Keratinocyte (primary cell): ENCODE data around the gene RHNO1. TPM values are rescaled to one million over a fixed set of nuclear protein-coding genes. Genes with fewer than 3 reads are reported as not detected.

Experiments
- DNase-seq: peaks from one replicate; pipeline ENCODE4 v3.0.0-alpha.2; 2011; ENCODE audit warnings: low read depth, missing footprints, low spot score
- FAIRE-seq: peaks from 2 replicates; lab custom pipeline; 2011; peaks lifted over from hg19 to GRCh38; lab: Jason Lieb, UNC
- H2AFZ ChIP-seq: 2 replicates; pipeline ENCODE4 v1.6.0; 2012; ENCODE audit warnings: low read length, control low read depth, inconsistent platforms; ENCODE audit not compliant: control insufficient read depth
- H3K27ac ChIP-seq: 2 replicates; pipeline ENCODE4 v1.5.1; 2011; ENCODE audit warnings: low read length; ENCODE audit not compliant: control insufficient read depth, insufficient read depth
- H3K27me3 ChIP-seq: 3 replicates; pipeline ENCODE4 v1.6.0; 2011; ENCODE audit warnings: low read length; ENCODE audit not compliant: control insufficient read depth, insufficient read depth; ENCODE audit errors: extremely low read depth
- H3K36me3 ChIP-seq, 2 experiments: 2 replicates in 1 of 2; 3 replicates in 1 of 2; pipeline ENCODE4 v1.5.1; 2011; ENCODE audit warnings: low read length in 2 of 2, mild to moderate bottlenecking in 1 of 2; ENCODE audit not compliant: control insufficient read depth in 2 of 2, insufficient read depth in 2 of 2; ENCODE audit errors: extremely low read depth in 1 of 2
- H3K4me1 ChIP-seq: 3 replicates; pipeline ENCODE4 v1.5.1; 2011; ENCODE audit warnings: low read length; ENCODE audit not compliant: control insufficient read depth, insufficient read depth; ENCODE audit errors: extremely low read depth
- H3K4me2 ChIP-seq: 3 replicates; pipeline ENCODE4 v1.6.0; 2011; ENCODE audit warnings: low read depth, low read length; ENCODE audit not compliant: control insufficient read depth, insufficient read depth; ENCODE audit errors: extremely low read depth
- H3K4me3 ChIP-seq, 3 experiments: fragments of 200-600 bp in 1 of 3; sonication (generic) in 1 of 3; 2 replicates in 2 of 3; 3 replicates in 1 of 3; pipeline ENCODE4 v1.5.1; 2011 to 2016; ENCODE audit warnings: low read length in 3 of 3, mild to moderate bottlenecking in 3 of 3, control low read depth in 2 of 3, inconsistent platforms in 1 of 3, low read depth in 1 of 3, mixed read lengths in 1 of 3, mixed run types in 1 of 3, moderate library complexity in 1 of 3; ENCODE audit not compliant: control insufficient read depth in 2 of 3, insufficient read depth in 2 of 3; ENCODE audit errors: extremely low read depth in 1 of 3
- H3K79me2 ChIP-seq: 2 replicates; pipeline ENCODE4 v1.6.0; 2012; ENCODE audit warnings: low read length; ENCODE audit not compliant: control insufficient read depth, insufficient read depth
- H3K9ac ChIP-seq: 3 replicates; pipeline ENCODE4 v1.6.0; 2011; ENCODE audit warnings: low read length; ENCODE audit not compliant: control insufficient read depth, insufficient read depth; ENCODE audit errors: extremely low read depth
- H3K9me1 ChIP-seq: 3 replicates; pipeline ENCODE4 v1.6.0; 2011; ENCODE audit warnings: low read length; ENCODE audit not compliant: control insufficient read depth, insufficient read depth; ENCODE audit errors: extremely low read depth
- H3K9me3 ChIP-seq: 2 replicates; pipeline ENCODE4 v1.5.1; 2012; ENCODE audit warnings: low read depth, low read length; ENCODE audit not compliant: control insufficient read depth
- H4K20me1 ChIP-seq: 3 replicates; pipeline ENCODE4 v1.6.0; 2011; ENCODE audit warnings: low read length; ENCODE audit not compliant: control insufficient read depth, insufficient read depth; ENCODE audit errors: extremely low read depth
- EZH2 ChIP-seq: IDR thresholded peaks from one replicate; pipeline ENCODE4 v1.6.1; 2012; ENCODE audit warnings: inconsistent platforms, mild to moderate bottlenecking, low read length, moderate library complexity
- dilution Hi-C: fragments of 300-500 bp; cut with MboI; formaldehyde crosslinking; loops from one replicate; pipeline ENCODE4 v1.7.0; 2020; ENCODE audit warnings: low sequenced_read_pairs; ENCODE audit not compliant: extremely low pct_ligation_motif_present
- polyA plus RNA-seq, 5 experiments: library from polyadenylated mRNA; depleted of rRNA in 3 of 5; stranded (reverse) in 3 of 5; stranded (forward) in 1 of 5; unstranded in 1 of 5; fragments of >200 nt; gene quantifications; 1 replicate in 1 of 5; 2 replicates in 3 of 5; 3 replicates in 1 of 5; pipeline versions ENCODE4 v1.2.1 to v1.2.3, GENCODE V29; 2011 to 2012; ENCODE audit warnings: missing spikeins in 2 of 5, low read depth in 1 of 5, low replicate concordance in 1 of 5
- TF ChIP-seq, protein P1 (sequence below), 3 experiments: IDR thresholded peaks in 1 of 3; conservative IDR thresholded peaks in 1 of 3; optimal IDR thresholded peaks in 1 of 3; 2 replicates in 2 of 3; 3 replicates in 1 of 3; pipeline versions ENCODE3 to v1.5.1; 2011; ENCODE audit warnings: low read length in 3 of 3, mild to moderate bottlenecking in 3 of 3, moderate library complexity in 2 of 3, control low read depth in 1 of 3, inconsistent platforms in 1 of 3; ENCODE audit not compliant: insufficient read depth in 2 of 3; ENCODE audit errors: extremely low read depth in 1 of 3

RHNO1 gene
- polyA plus RNA-seq, 1 donor (not counting 4 experiments of a cell fraction or from before 2014, with no cell fraction given) = 25.6 TPM

DNA sequence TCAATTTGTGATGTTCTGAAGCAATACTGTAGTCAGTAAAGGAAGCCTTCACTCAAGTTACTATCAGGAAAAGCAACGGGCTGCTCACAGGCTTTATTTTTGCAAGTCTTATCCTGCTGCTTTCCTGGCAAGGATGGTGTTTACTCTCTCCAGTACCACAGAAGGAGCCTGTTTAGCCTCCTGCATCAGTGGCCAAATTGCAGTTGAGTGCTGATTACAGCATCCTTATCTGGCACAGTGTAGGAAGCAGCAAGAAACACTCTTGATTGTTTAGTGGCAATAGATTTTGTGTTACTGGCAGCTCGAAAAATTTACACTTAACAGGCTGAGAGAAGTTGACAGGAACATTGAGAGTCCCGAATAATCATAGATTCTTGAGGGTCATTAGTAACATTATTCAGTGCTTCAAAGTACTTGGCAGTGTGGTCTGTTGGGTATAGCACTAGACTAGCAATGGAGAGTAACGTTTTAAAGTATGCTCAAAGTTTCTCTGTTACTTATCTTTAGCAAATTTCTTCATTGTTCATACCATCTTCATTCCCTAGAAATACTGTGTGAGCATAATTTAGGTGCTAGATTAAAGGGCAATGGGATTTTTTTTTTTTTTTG is 25.4 kb downstream of the RHNO1 start:
- H3K4me1 ChIP-seq = peaks cover 5% of the 10 kb centered on the region
- no peaks in the 10 kb centered on the region for H3K9me3 ChIP-seq
- no peaks in the 10 kb centered on the region for H3K27me3 ChIP-seq
- no peak overlapping the region for H3K27ac ChIP-seq
- no peak overlapping the region for H2AFZ ChIP-seq
- no peak overlapping the region for H3K4me3 ChIP-seq
- dilution Hi-C loops = no loop called here
- no peaks in the 10 kb centered on the region for H3K36me3 ChIP-seq
- peak; percentile 79 for FAIRE-seq
- peaks cover 11% of the 10 kb centered on the region for H3K79me2 ChIP-seq
- TF ChIP-seq, protein P1, sequence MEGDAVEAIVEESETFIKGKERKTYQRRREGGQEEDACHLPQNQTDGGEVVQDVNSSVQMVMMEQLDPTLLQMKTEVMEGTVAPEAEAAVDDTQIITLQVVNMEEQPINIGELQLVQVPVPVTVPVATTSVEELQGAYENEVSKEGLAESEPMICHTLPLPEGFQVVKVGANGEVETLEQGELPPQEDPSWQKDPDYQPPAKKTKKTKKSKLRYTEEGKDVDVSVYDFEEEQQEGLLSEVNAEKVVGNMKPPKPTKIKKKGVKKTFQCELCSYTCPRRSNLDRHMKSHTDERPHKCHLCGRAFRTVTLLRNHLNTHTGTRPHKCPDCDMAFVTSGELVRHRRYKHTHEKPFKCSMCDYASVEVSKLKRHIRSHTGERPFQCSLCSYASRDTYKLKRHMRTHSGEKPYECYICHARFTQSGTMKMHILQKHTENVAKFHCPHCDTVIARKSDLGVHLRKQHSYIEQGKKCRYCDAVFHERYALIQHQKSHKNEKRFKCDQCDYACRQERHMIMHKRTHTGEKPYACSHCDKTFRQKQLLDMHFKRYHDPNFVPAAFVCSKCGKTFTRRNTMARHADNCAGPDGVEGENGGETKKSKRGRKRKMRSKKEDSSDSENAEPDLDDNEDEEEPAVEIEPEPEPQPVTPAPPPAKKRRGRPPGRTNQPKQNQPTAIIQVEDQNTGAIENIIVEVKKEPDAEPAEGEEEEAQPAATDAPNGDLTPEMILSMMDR (optimal IDR thresholded peaks at IDR 0.05 in 1 of 3, IDR thresholded peaks at IDR 0.05 in 1 of 3, conservative IDR thresholded peaks at IDR 0.05 in 1 of 3; ENCODE audit: extremely low read depth in 1 of 3, insufficient read depth in 2 of 3, low read length in 3 of 3) = no peak
- no peak overlapping the region for H3K9ac ChIP-seq
- no peaks in the 10 kb centered on the region for H3K9me1 ChIP-seq
- H3K4me2 ChIP-seq = no peak overlapping the region
- no peaks in the 10 kb centered on the region for H4K20me1 ChIP-seq
- DNase-seq = no peak

DNA sequence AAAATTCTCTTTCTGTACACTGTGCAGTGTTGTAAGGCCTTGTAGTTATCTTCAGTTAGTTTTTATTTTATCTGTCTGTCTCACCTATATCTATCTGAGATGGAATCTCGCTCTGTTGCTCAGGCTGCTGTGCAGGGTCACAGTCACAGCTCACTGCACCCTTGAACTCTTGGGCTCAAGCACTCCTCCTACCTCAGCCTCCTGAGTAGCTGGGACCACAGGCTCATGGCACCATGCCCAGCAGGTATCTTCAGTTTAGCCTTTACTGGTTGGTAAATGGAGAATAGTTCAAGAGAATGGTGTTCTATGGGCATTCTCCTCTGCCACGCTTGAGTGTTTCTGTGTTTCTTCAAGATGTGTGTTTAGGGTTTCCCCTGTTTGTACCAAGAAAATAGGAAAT is 27.2 kb downstream of the RHNO1 start:
- dilution Hi-C loops = no loop called here
- H3K36me3 ChIP-seq = no peaks in the 10 kb centered on the region
- DNase-seq (no peak), FAIRE-seq (no peak)
- no peak overlapping the region for H3K27ac ChIP-seq
- no peak overlapping the region for H3K4me2 ChIP-seq
- H3K9me1 ChIP-seq = no peaks in the 10 kb centered on the region
- peaks cover 5% of the 10 kb centered on the region for H3K4me1 ChIP-seq
- H3K9me3 ChIP-seq = no peaks in the 10 kb centered on the region
- H3K9ac ChIP-seq = no peak overlapping the region
- no peak overlapping the region for H2AFZ ChIP-seq
- H4K20me1 ChIP-seq = no peaks in the 10 kb centered on the region
- TF ChIP-seq, protein P1 (optimal IDR thresholded peaks at IDR 0.05 in 1 of 3, IDR thresholded peaks at IDR 0.05 in 1 of 3, conservative IDR thresholded peaks at IDR 0.05 in 1 of 3; ENCODE audit: extremely low read depth in 1 of 3, insufficient read depth in 2 of 3, low read length in 3 of 3) = no peak
- no peak for TF ChIP-seq EZH2
- peaks cover 8% of the 10 kb centered on the region for H3K79me2 ChIP-seq
- no peaks in the 10 kb centered on the region for H3K27me3 ChIP-seq
- H3K4me3 ChIP-seq = no peak overlapping the region
